ENCODE data around the gene PISD.
A peak's percentile ranks its signal among the peaks of the same experiment; 100 is the strongest.
"Not testable (repeated sequence)": the region's sequence is repeated elsewhere in the genome, so short reads cannot be mapped to it uniquely, and the experiment has no call there.

PISD gene

GRCh38 chr22:31676700-31677099, 14.7 kb upstream of the PISD start:
- peak; percentile 81 for DNase-seq (ENCODE audit: low read depth)
- no peak overlapping the region for H3K4me3 ChIP-seq (ENCODE audit: low read depth, low read length)
- TF ChIP-seq POLR2A (IDR thresholded peaks at IDR 0.05; ENCODE audit: extremely low read depth, insufficient read length) (no peak), MYC (IDR thresholded peaks at IDR 0.05; ENCODE audit: low read depth, low read length) (no peak)

- not testable (repeated sequence) for H3K4me3 ChIP-seq (ENCODE audit: low read depth, low read length)
- DNase-seq (ENCODE audit: low read depth): peak; percentile 55
Measured at GRCh38 chr22:31674219-31674618, 12.2 kb upstream of the PISD start.

GRCh38 chr22:31668849-31669248, 6.8 kb upstream of the PISD start:
- not testable (repeated sequence) for H3K4me3 ChIP-seq (ENCODE audit: low read depth, low read length); DNase-seq (ENCODE audit: low read depth)

- TF ChIP-seq MYC (IDR thresholded peaks at IDR 0.05; ENCODE audit: low read depth, low read length): no peak
- TF ChIP-seq POLR2A (IDR thresholded peaks at IDR 0.05; ENCODE audit: extremely low read depth, insufficient read length): no peak
- no peak for TF ChIP-seq MAX (IDR thresholded peaks at IDR 0.05; ENCODE audit: low read depth, low read length)
- TF ChIP-seq CTCF (IDR thresholded peaks at IDR 0.05; ENCODE audit: low read depth, low read length): no peak
- DNase-seq (ENCODE audit: low read depth): no peak
- peak overlapping the region; percentile 88 for H3K4me3 ChIP-seq (ENCODE audit: low read depth, low read length)
Measured at GRCh38 chr22:31662668-31663037, 638 bp upstream of the PISD start.

GRCh38 chr22:31660860-31661341, 1.1 kb downstream of the PISD start:
- H3K4me3 ChIP-seq (ENCODE audit: low read depth, low read length): peak overlapping the region; percentile 88
- not testable (repeated sequence) for DNase-seq (ENCODE audit: low read depth)

GRCh38 chr22:31659246-31659645, 2.8 kb downstream of the PISD start:
- DNase-seq (ENCODE audit: low read depth): no peak
- TF ChIP-seq MAX (IDR thresholded peaks at IDR 0.05; ENCODE audit: low read depth, low read length) (no peak), CTCF (IDR thresholded peaks at IDR 0.05; ENCODE audit: low read depth, low read length) (no peak), MYC (IDR thresholded peaks at IDR 0.05; ENCODE audit: low read depth, low read length) (no peak), POLR2A (IDR thresholded peaks at IDR 0.05; ENCODE audit: extremely low read depth, insufficient read length) (no peak)
- no peak overlapping the region for H3K4me3 ChIP-seq (ENCODE audit: low read depth, low read length)

GRCh38 chr22:31654408-31654807, 7.6 kb downstream of the PISD start:
- DNase-seq (ENCODE audit: low read depth): no peak
- TF ChIP-seq MAX (IDR thresholded peaks at IDR 0.05; ENCODE audit: low read depth, low read length) (no peak), MYC (IDR thresholded peaks at IDR 0.05; ENCODE audit: low read depth, low read length) (no peak)
- no peak overlapping the region for H3K4me3 ChIP-seq (ENCODE audit: low read depth, low read length)

GRCh38 chr22:31653944-31654343, 8.1 kb downstream of the PISD start:
- H3K4me3 ChIP-seq (ENCODE audit: low read depth, low read length): no peak overlapping the region
- TF ChIP-seq MAX (IDR thresholded peaks at IDR 0.05; ENCODE audit: low read depth, low read length) (no peak), MYC (IDR thresholded peaks at IDR 0.05; ENCODE audit: low read depth, low read length) (no peak), CTCF (IDR thresholded peaks at IDR 0.05; ENCODE audit: low read depth, low read length) (no peak), POLR2A (IDR thresholded peaks at IDR 0.05; ENCODE audit: extremely low read depth, insufficient read length) (no peak)
- no peak for DNase-seq (ENCODE audit: low read depth)

Measured in NB4 (cell line).